Lower lobe of right lung (tissue), 2 donors: Measurements from ENCODE around the gene DAB2IP. TPM values are rescaled to one million over a fixed set of nuclear protein-coding genes. Genes with fewer than 3 reads are reported as not detected.

Source experiments
- ATAC-seq, 2 donors: fragments of 200-7000 bp; cut with Tn5 transposase; one replicate each; pipeline ENCODE4 v1.9.1; 2020 to 2022; ENCODE audit warnings: mild to moderate bottlenecking in 2 of 2, moderate library complexity in 2 of 2
- DNase-seq: peaks from one replicate; pipeline ENCODE4 v3.0.0-alpha.2; 2020
- H3K27ac ChIP-seq: fragments of 200-600 bp; one replicate; pipeline ENCODE4 v1.8.0; 2022
- H3K27me3 ChIP-seq: fragments of 200-600 bp; one replicate; pipeline ENCODE4 v1.8.0; 2022; ENCODE audit warnings: low read depth
- H3K36me3 ChIP-seq: fragments of 200-600 bp; one replicate; pipeline ENCODE4 v1.8.0; 2022; ENCODE audit warnings: mild to moderate bottlenecking
- H3K4me1 ChIP-seq: fragments of 200-600 bp; one replicate; pipeline ENCODE4 v1.8.0; 2022
- H3K4me3 ChIP-seq: fragments of 200-600 bp; one replicate; pipeline ENCODE4 v1.8.0; 2022; ENCODE audit warnings: mild to moderate bottlenecking
- H3K9me3 ChIP-seq: fragments of 200-600 bp; one replicate; pipeline ENCODE4 v1.8.0; 2022
- intact Hi-C: fragments of 100-400 bp; cut with DNase I; formaldehyde crosslinking; loops from one replicate; pipeline ENCODE4 v1.11.0; 2022
- total RNA-seq: library from RNA; stranded (reverse); fragmentation: NEBNext Ultra II Directional; extraction: Animal tissue kit (Norgen Biotek cat#: 25700); gene quantifications from one replicate; pipeline ENCODE4 v1.2.1, GENCODE V29; 2021
- TF ChIP-seq, protein P1 (sequence below): fragments of 200-600 bp; IDR thresholded peaks from one replicate; pipeline ENCODE4 v1.8.0; 2022; ENCODE audit warnings: antibody characterized with exemption, mild to moderate bottlenecking
- donor health status: DM: no; HTN: yes; CAD: no; lungs with severe emphysema.

The DAB2IP gene
- total RNA-seq, 1 donor from 2014 or later, result 54.1 TPM

DNA sequence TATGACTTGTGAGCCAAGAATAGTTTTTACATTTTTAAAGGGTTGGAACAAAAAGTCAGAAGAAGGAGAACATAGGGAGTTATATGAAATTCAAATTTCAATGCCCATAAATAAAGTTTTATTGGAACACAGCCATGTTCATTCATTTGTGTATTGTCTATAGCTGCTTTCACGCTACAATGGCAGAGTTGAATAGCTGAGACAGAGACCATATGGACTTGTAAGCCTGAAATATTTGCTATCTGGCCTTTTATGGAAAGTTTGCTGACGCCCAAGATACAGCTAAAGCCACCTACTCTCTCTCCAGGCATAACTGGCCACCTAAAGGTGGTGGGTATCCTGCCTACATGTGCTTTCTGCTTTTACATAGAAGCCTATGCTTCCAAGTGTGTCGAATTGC, 10.9 kb downstream of the DAB2IP start:
- TF ChIP-seq, protein P1, sequence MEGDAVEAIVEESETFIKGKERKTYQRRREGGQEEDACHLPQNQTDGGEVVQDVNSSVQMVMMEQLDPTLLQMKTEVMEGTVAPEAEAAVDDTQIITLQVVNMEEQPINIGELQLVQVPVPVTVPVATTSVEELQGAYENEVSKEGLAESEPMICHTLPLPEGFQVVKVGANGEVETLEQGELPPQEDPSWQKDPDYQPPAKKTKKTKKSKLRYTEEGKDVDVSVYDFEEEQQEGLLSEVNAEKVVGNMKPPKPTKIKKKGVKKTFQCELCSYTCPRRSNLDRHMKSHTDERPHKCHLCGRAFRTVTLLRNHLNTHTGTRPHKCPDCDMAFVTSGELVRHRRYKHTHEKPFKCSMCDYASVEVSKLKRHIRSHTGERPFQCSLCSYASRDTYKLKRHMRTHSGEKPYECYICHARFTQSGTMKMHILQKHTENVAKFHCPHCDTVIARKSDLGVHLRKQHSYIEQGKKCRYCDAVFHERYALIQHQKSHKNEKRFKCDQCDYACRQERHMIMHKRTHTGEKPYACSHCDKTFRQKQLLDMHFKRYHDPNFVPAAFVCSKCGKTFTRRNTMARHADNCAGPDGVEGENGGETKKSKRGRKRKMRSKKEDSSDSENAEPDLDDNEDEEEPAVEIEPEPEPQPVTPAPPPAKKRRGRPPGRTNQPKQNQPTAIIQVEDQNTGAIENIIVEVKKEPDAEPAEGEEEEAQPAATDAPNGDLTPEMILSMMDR, result no peak
- H3K36me3 ChIP-seq, result no peaks in the 10 kb centered on the region
- no peak for DNase-seq
- no peaks in the 10 kb centered on the region for H3K27me3 ChIP-seq
- H3K9me3 ChIP-seq, result no peaks in the 10 kb centered on the region
- intact Hi-C loops, result no loop called here
- H3K4me1 ChIP-seq, result peaks cover 15% of the 10 kb centered on the region
- no peak overlapping the region for H3K4me3 ChIP-seq
- ATAC-seq, result no peak
- no peak overlapping the region for H3K27ac ChIP-seq

DNA sequence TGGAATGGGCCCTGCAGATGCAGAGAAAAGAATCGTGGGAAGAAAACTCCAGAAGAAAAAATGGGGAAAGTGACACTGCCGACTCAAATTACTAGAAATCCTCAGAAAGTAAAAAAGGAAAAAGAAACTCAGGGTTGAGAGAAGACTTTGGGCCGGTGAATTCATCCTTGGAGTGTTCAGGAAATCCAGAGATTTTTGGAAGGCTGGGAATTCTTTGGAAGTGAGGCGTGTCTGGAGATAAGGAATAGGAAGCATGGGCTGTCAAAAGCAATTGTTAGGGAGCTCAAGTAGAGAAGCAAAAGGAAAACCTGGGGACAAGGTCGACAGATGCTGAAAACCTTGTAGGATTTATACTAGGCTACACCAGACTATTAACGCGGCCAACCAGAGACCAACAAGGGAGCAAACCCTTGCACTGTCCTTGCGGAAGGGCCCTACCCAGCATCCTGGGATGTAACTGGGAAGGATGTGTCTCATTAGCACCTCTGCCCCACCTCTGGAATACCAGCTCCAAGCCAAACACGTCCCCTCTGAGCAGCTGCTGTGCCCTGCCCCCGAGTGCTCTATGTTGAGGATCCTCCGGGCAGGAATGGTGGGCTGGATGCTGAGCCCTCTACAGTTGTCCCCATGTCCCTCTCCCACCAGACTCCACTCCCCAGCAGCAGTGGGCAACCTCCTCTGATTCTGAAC, 11.6 kb downstream of the DAB2IP start:
- DNase-seq, result no peak
- intact Hi-C loops, result no loop called here
- H3K4me1 ChIP-seq, result peaks cover 9% of the 10 kb centered on the region
- no peak overlapping the region for H3K4me3 ChIP-seq
- peak in 1 of 2 donors; percentile 19 for ATAC-seq
- no peaks in the 10 kb centered on the region for H3K9me3 ChIP-seq
- TF ChIP-seq, protein P1, result no peak
- H3K27me3 ChIP-seq, result no peaks in the 10 kb centered on the region
- no peaks in the 10 kb centered on the region for H3K36me3 ChIP-seq
- no peak overlapping the region for H3K27ac ChIP-seq

DNA sequence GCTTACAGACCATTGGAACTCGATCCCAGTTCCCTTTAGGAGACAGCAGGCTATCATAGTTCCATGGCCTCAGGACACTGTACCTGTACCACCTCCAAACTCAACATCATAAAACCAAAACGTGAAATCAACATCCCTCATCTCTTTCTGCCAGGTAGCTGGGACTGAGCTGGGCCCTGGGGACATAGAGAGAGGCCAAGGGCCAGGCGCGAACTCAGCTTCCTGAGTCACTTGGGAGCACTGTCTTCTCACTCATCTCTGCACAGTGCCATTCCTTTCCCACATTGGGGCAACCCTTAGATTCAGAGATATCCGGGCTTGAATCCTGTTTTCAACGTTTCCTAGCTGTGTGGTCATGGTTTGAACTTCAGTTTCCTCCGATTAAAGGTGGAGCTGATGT, 12.2 kb downstream of the DAB2IP start:
- no peak overlapping the region for H3K27ac ChIP-seq
- DNase-seq, result no peak
- peaks cover 3% of the 10 kb centered on the region for H3K4me1 ChIP-seq
- ATAC-seq, result no peak
- intact Hi-C loops, result no loop called here
- H3K27me3 ChIP-seq, result no peaks in the 10 kb centered on the region
- TF ChIP-seq, protein P1, result no peak
- H3K9me3 ChIP-seq, result no peaks in the 10 kb centered on the region
- H3K4me3 ChIP-seq, result no peak overlapping the region
- H3K36me3 ChIP-seq, result no peaks in the 10 kb centered on the region

DNA sequence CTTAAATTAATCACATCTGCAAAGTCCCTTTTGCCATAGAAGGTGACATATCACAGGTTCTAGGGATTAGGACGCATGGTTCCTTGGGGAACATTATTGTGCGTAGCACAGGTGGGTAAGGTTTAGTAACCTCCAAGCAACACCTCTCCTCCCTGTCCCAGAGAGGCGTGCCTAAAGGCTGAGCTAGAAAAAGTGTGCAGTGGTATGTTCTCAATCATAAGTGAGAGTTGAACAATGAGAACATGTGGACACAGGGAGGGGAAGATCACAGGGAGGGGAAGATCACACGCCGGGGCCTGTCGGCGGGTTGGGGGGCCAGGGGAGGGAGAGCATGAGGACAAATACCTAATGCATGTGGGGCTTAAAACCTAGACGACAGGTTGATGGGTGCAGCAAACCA, 14.9 kb downstream of the DAB2IP start:
- DNase-seq, result no peak
- H3K27ac ChIP-seq, result no peak overlapping the region
- intact Hi-C loops, result no loop called here
- H3K4me1 ChIP-seq, result no peaks in the 10 kb centered on the region
- H3K4me3 ChIP-seq, result no peak overlapping the region
- no peak for ATAC-seq
- TF ChIP-seq, protein P1, result no peak
- no peaks in the 10 kb centered on the region for H3K36me3 ChIP-seq
- H3K9me3 ChIP-seq, result no peaks in the 10 kb centered on the region
- H3K27me3 ChIP-seq, result no peaks in the 10 kb centered on the region

DNA sequence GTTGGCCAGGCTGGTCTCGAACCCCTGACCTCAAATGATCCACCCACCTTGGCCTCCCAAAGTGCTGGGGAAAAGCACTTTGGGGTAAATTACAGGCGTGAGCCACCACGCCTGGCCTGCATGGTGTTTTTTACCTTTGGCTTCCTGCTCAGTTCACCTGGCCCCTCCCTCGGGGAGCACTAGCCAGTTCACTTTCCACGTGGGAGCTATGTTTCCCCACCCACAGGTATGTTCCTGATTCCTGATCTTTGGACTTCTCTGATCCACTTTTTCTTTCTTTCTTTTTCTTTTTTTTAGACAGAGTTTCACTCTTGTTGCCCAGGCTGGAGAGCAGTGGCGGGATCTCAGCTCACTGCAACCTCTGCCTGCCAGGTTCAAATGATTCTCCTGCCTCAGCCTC, 15.8 kb downstream of the DAB2IP start:
- TF ChIP-seq, protein P1, result no peak
- DNase-seq (no peak), ATAC-seq (no peak)
- Histone ChIP-seq H3K27ac (no peak overlapping the region), H3K27me3 (no peaks in the 10 kb centered on the region), H3K36me3 (no peaks in the 10 kb centered on the region), H3K9me3 (no peaks in the 10 kb centered on the region), H3K4me3 (no peak overlapping the region), H3K4me1 (no peaks in the 10 kb centered on the region)
- intact Hi-C loops, result no loop called here
